ENCODE measurements around the gene CBX5. TPM values are rescaled to one million over a fixed set of nuclear protein-coding genes. Genes with fewer than 3 reads are reported as not detected.

CBX5 gene
- total and polyA plus RNA-seq, 9 of the 15 experiments (the other 6 are each of a cell fraction or from before 2014, with no cell fraction given): 32.6 to 102 (median 59.2) TPM

GRCh38 chr12:54296393-54297099, 16.6 kb upstream of the CBX5 start (continued):
- TF ChIP-seq ZNF740 (CRISPR knock-in tag; IDR thresholded peaks at IDR 0.05): no peak
- no peak for TF ChIP-seq ZNF740 (tag; IDR thresholded peaks at IDR 0.05)
- TF ChIP-seq NCOR1 (IDR thresholded peaks at IDR 0.05): no peak
- TF ChIP-seq ZNF318 (IDR thresholded peaks at IDR 0.05; ENCODE audit: borderline replicate concordance in 1 of 2, low read depth in 1 of 2): no peak
- peak; percentile 94; the same call in 1 of the 2 replicates for TF ChIP-seq HDGF (IDR thresholded peaks at IDR 0.05)
- TF ChIP-seq HOXB6 (CRISPR knock-in tag; IDR thresholded peaks at IDR 0.05; ENCODE audit: borderline replicate concordance): 0 out of 2 replicates have a peak, but pooled peaks have one; percentile 64
- no peak for TF ChIP-seq ZNF561 (CRISPR knock-in tag; conservative IDR thresholded peaks at IDR 0.05)
- TF ChIP-seq ZNF518B (CRISPR knock-in tag; IDR thresholded peaks at IDR 0.05): no peak
- no peak for TF ChIP-seq ZBTB49 (CRISPR knock-in tag; IDR thresholded peaks at IDR 0.05; ENCODE audit: borderline replicate concordance)
- TF ChIP-seq ZNF75A (CRISPR knock-in tag; IDR thresholded peaks at IDR 0.05): no peak
- TF ChIP-seq PPARD (CRISPR knock-in tag; IDR thresholded peaks at IDR 0.05): no peak
- no peak for TF ChIP-seq ZNF717 (CRISPR knock-in tag; IDR thresholded peaks at IDR 0.05)
